ENCODE measurements around the gene HTR3E. TPM values are rescaled to one million over a fixed set of nuclear protein-coding genes. Genes with fewer than 3 reads are reported as not detected.

The HTR3E gene
- total RNA-seq, 1 donor from 2014 or later: not detected

GRCh38 chr3:184085389-184085852, 11.4 kb upstream of the HTR3E start:
- TF ChIP-seq CTCF (IDR thresholded peaks at IDR 0.05; ENCODE audit: insufficient read depth, low read length, severe bottlenecking): no peak
- DNase-seq (ENCODE audit: low read depth) (peak; percentile 99), FAIRE-seq (no peak)
- H3K4me3 ChIP-seq (ENCODE audit: low read depth, low read length): no peak overlapping the region
- no peaks in the 10 kb centered on the region for H3K36me3 ChIP-seq (ENCODE audit: control insufficient read depth, insufficient read depth, low read length)
- H3K27me3 ChIP-seq (ENCODE audit: control insufficient read depth, insufficient read depth, low read length): no peaks in the 10 kb centered on the region

GRCh38 chr3:184092199-184092598, 4.7 kb upstream of the HTR3E start:
- FAIRE-seq (no peak), DNase-seq (ENCODE audit: low read depth) (no peak)
- no peaks in the 10 kb centered on the region for H3K27me3 ChIP-seq (ENCODE audit: control insufficient read depth, insufficient read depth, low read length)
- no peaks in the 10 kb centered on the region for H3K36me3 ChIP-seq (ENCODE audit: control insufficient read depth, insufficient read depth, low read length)
- no peak overlapping the region for H3K4me3 ChIP-seq (ENCODE audit: low read depth, low read length)
- no peak for TF ChIP-seq CTCF (IDR thresholded peaks at IDR 0.05; ENCODE audit: insufficient read depth, low read length, severe bottlenecking)

- Histone ChIP-seq H3K27me3 (ENCODE audit: control insufficient read depth, insufficient read depth, low read length) (no peaks in the 10 kb centered on the region), H3K36me3 (ENCODE audit: control insufficient read depth, insufficient read depth, low read length) (no peaks in the 10 kb centered on the region), H3K4me3 (ENCODE audit: low read depth, low read length) (no peak overlapping the region)
- no peak for TF ChIP-seq CTCF (IDR thresholded peaks at IDR 0.05; ENCODE audit: insufficient read depth, low read length, severe bottlenecking)
- DNase-seq (ENCODE audit: low read depth) (no peak), FAIRE-seq (no peak)
Measured at GRCh38 chr3:184097556-184097955, 692 bp downstream of the HTR3E start.

GRCh38 chr3:184099806-184100686, 3.2 kb downstream of the HTR3E start:
- TF ChIP-seq CTCF (IDR thresholded peaks at IDR 0.05; ENCODE audit: insufficient read depth, low read length, severe bottlenecking): no peak
- no peaks in the 10 kb centered on the region for H3K27me3 ChIP-seq (ENCODE audit: control insufficient read depth, insufficient read depth, low read length)
- no peaks in the 10 kb centered on the region for H3K36me3 ChIP-seq (ENCODE audit: control insufficient read depth, insufficient read depth, low read length)
- no peak for DNase-seq (ENCODE audit: low read depth)
- H3K4me3 ChIP-seq (ENCODE audit: low read depth, low read length): no peak overlapping the region
- no peak for FAIRE-seq

GRCh38 chr3:184110316-184110725, 13.5 kb downstream of the HTR3E start:
- peak; percentile 22 for DNase-seq (ENCODE audit: low read depth)

More at GRCh38 chr3:184110316-184110725, 13.5 kb downstream of the HTR3E start:
- no peak for FAIRE-seq
- Histone ChIP-seq H3K4me3 (ENCODE audit: low read depth, low read length) (no peak overlapping the region), H3K36me3 (ENCODE audit: control insufficient read depth, insufficient read depth, low read length) (no peaks in the 10 kb centered on the region), H3K27me3 (ENCODE audit: control insufficient read depth, insufficient read depth, low read length) (no peaks in the 10 kb centered on the region)
- no peak for TF ChIP-seq CTCF (IDR thresholded peaks at IDR 0.05; ENCODE audit: insufficient read depth, low read length, severe bottlenecking)
